ENCODE results near the gene SLC9A8. TPM values are rescaled to one million over a fixed set of nuclear protein-coding genes. Genes with fewer than 3 reads are reported as not detected.

SLC9A8 gene
- total RNA-seq, 1 experiment from 2014 or later: 6.5 TPM

DNA sequence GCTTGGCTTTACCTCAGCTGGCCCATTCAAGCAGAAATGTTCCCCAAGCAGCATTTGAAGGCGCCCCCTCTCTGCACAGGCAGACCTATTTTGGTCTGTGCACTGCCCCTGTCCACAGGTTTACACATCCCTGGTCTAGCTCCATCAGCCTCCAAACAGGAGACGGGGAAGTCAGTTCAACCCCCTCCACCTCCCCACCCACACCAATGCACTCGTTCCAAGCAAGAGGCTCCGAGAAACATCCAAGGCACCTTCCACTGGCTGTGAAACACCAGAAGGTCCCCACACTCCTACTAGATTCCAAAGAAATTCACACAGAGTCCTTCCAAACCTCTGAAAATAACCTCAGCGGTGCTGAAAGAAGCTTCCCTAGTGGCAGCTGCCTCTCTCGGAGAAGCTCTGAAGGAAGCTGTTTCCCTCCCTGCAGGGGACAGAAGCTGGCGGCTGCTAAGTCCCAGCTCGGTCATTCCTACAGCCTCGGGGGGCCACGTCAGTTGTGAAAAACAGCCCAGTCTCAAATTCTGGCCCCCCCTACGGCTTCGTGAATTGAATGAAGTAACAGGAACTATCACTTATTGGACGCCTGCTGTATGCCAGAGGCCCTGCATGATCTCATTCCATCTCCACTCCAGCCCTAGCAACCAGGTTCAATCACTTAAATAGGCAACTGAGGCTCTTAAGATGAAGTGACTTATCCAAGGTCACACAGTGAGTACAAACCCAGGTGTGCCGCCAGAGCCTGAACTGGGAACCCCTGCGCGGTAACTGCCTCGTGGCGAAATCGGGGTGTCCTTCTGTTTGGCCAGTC, 101.9 kb downstream of the SLC9A8 start:
- POLR2A ChIA-PET: interaction anchor here (0.7 kb wide), 1 partner anchor 224 kb away, joined by 3 read pairs; no protein-coding TSS in a partner anchor
- Mint-ChIP-seq H3K4me1 (peaks cover 19% of the 10 kb centered on the region), H3K27me3 (ENCODE audit: low read depth) (peaks cover 6% of the 10 kb centered on the region; the same call in 1 of the 2 replicates), H3K9me3 (no peaks in the 10 kb centered on the region), H3K4me3 (peak overlapping the region; percentile 98), H3K27ac (peak overlapping the region; percentile 42; the same call in 1 of the 2 replicates), H3K36me3 (no peaks in the 10 kb centered on the region)
- DNase-seq (ENCODE audit: low spot score) (no peak), ATAC-seq (peak; percentile 9; the same call in 1 of the 2 replicates)
- TF ChIP-seq ZNF423 (CRISPR knock-in tag; IDR thresholded peaks at IDR 0.05): no peak
- TF ChIP-seq CREB1 (CRISPR knock-in tag; IDR thresholded peaks at IDR 0.05): no peak
- TF ChIP-seq, protein P1, sequence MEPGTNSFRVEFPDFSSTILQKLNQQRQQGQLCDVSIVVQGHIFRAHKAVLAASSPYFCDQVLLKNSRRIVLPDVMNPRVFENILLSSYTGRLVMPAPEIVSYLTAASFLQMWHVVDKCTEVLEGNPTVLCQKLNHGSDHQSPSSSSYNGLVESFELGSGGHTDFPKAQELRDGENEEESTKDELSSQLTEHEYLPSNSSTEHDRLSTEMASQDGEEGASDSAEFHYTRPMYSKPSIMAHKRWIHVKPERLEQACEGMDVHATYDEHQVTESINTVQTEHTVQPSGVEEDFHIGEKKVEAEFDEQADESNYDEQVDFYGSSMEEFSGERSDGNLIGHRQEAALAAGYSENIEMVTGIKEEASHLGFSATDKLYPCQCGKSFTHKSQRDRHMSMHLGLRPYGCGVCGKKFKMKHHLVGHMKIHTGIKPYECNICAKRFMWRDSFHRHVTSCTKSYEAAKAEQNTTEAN (CRISPR knock-in tag; IDR thresholded peaks at IDR 0.05): 0 out of 2 replicates have a peak, but pooled peaks have one; percentile 0
- TF ChIP-seq, protein P2, sequence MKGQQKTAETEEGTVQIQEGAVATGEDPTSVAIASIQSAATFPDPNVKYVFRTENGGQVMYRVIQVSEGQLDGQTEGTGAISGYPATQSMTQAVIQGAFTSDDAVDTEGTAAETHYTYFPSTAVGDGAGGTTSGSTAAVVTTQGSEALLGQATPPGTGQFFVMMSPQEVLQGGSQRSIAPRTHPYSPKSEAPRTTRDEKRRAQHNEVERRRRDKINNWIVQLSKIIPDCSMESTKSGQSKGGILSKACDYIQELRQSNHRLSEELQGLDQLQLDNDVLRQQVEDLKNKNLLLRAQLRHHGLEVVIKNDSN (CRISPR knock-in tag; IDR thresholded peaks at IDR 0.05): no peak
- CTCF ChIA-PET: interaction anchor here (0.6 to 1.6 kb wide), 9 partner anchors 11 to 372 kb away, joined by 3 to 10 read pairs (median 3); partner anchors contain the start of gene RNF114

DNA sequence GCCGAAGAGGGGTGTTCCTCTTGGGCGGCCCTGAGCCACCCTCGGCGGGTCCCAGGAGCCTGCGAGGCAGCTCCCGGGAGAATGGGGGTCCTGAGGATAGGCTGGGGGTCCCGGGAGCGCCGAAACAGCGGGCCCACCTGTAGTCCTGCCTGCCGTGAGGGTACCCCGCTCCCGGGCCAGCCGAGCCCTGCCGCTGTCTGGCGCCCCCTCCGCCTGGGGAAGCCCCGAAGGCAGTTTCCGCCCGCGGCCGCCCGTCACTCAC, 102.4 kb downstream of the SLC9A8 start:
- no peaks in the 10 kb centered on the region for H3K9me3 Mint-ChIP-seq
- ATAC-seq (no peak; the same call in 1 of the 2 replicates), DNase-seq (ENCODE audit: low spot score) (no peak)
- ChIA-PET CTCF (interaction anchor here (0.6 to 1.8 kb wide), 10 partner anchors 11 to 312 kb away, joined by 3 to 10 read pairs (median 3); partner anchors contain the start of gene SLC9A8), POLR2A (interaction anchor here (1.3 kb wide), 1 partner anchor 23 kb away, joined by 3 read pairs; no protein-coding TSS in a partner anchor)
- H3K27me3 Mint-ChIP-seq (ENCODE audit: low read depth): peaks cover 6% of the 10 kb centered on the region; the same call in 1 of the 2 replicates
- TF ChIP-seq, protein P2 (CRISPR knock-in tag; IDR thresholded peaks at IDR 0.05): 0 out of 2 replicates have a peak, but pooled peaks have one; percentile 5
- TF ChIP-seq, protein P3, sequence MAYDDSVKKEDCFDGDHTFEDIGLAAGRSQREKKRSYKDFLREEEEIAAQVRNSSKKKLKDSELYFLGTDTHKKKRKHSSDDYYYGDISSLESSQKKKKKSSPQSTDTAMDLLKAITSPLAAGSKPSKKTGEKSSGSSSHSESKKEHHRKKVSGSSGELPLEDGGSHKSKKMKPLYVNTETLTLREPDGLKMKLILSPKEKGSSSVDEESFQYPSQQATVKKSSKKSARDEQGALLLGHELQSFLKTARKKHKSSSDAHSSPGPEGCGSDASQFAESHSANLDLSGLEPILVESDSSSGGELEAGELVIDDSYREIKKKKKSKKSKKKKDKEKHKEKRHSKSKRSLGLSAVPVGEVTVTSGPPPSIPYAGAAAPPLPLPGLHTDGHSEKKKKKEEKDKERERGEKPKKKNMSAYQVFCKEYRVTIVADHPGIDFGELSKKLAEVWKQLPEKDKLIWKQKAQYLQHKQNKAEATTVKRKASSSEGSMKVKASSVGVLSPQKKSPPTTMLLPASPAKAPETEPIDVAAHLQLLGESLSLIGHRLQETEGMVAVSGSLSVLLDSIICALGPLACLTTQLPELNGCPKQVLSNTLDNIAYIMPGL (CRISPR knock-in tag; IDR thresholded peaks at IDR 0.05): no peak
- TF ChIP-seq NFE2L1 (CRISPR knock-in tag; IDR thresholded peaks at IDR 0.05): no peak
- TF ChIP-seq, protein P4, sequence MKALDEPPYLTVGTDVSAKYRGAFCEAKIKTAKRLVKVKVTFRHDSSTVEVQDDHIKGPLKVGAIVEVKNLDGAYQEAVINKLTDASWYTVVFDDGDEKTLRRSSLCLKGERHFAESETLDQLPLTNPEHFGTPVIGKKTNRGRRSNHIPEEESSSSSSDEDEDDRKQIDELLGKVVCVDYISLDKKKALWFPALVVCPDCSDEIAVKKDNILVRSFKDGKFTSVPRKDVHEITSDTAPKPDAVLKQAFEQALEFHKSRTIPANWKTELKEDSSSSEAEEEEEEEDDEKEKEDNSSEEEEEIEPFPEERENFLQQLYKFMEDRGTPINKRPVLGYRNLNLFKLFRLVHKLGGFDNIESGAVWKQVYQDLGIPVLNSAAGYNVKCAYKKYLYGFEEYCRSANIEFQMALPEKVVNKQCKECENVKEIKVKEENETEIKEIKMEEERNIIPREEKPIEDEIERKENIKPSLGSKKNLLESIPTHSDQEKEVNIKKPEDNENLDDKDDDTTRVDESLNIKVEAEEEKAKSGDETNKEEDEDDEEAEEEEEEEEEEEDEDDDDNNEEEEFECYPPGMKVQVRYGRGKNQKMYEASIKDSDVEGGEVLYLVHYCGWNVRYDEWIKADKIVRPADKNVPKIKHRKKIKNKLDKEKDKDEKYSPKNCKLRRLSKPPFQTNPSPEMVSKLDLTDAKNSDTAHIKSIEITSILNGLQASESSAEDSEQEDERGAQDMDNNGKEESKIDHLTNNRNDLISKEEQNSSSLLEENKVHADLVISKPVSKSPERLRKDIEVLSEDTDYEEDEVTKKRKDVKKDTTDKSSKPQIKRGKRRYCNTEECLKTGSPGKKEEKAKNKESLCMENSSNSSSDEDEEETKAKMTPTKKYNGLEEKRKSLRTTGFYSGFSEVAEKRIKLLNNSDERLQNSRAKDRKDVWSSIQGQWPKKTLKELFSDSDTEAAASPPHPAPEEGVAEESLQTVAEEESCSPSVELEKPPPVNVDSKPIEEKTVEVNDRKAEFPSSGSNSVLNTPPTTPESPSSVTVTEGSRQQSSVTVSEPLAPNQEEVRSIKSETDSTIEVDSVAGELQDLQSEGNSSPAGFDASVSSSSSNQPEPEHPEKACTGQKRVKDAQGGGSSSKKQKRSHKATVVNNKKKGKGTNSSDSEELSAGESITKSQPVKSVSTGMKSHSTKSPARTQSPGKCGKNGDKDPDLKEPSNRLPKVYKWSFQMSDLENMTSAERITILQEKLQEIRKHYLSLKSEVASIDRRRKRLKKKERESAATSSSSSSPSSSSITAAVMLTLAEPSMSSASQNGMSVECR (CRISPR knock-in tag; IDR thresholded peaks at IDR 0.05; ENCODE audit: borderline replicate concordance): no peak
- peak; percentile 17; the same call in 1 of the 2 replicates for TF ChIP-seq JUN (CRISPR knock-in tag; IDR thresholded peaks at IDR 0.05)
- TF ChIP-seq NR1H2 (CRISPR knock-in tag; IDR thresholded peaks at IDR 0.05): no peak
- TF ChIP-seq, protein P5, sequence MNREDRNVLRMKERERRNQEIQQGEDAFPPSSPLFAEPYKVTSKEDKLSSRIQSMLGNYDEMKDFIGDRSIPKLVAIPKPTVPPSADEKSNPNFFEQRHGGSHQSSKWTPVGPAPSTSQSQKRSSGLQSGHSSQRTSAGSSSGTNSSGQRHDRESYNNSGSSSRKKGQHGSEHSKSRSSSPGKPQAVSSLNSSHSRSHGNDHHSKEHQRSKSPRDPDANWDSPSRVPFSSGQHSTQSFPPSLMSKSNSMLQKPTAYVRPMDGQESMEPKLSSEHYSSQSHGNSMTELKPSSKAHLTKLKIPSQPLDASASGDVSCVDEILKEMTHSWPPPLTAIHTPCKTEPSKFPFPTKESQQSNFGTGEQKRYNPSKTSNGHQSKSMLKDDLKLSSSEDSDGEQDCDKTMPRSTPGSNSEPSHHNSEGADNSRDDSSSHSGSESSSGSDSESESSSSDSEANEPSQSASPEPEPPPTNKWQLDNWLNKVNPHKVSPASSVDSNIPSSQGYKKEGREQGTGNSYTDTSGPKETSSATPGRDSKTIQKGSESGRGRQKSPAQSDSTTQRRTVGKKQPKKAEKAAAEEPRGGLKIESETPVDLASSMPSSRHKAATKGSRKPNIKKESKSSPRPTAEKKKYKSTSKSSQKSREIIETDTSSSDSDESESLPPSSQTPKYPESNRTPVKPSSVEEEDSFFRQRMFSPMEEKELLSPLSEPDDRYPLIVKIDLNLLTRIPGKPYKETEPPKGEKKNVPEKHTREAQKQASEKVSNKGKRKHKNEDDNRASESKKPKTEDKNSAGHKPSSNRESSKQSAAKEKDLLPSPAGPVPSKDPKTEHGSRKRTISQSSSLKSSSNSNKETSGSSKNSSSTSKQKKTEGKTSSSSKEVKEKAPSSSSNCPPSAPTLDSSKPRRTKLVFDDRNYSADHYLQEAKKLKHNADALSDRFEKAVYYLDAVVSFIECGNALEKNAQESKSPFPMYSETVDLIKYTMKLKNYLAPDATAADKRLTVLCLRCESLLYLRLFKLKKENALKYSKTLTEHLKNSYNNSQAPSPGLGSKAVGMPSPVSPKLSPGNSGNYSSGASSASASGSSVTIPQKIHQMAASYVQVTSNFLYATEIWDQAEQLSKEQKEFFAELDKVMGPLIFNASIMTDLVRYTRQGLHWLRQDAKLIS (CRISPR knock-in tag; IDR thresholded peaks at IDR 0.05; ENCODE audit: borderline replicate concordance): no peak
- no peaks in the 10 kb centered on the region for H3K36me3 Mint-ChIP-seq
- H3K27ac Mint-ChIP-seq: 0 out of 2 replicates have a peak overlapping the region, but pooled peaks have one; percentile 42
- H3K4me1 Mint-ChIP-seq: peaks cover 19% of the 10 kb centered on the region
- peak overlapping the region; percentile 98 for H3K4me3 Mint-ChIP-seq
